IMR-90 (cell line): Measurements from ENCODE around the gene ILF3.

ENCODE experiments used
- CTCF ChIP-seq: conservative IDR thresholded peaks from 2 replicates; pipeline ENCODE4 v1.5.1; 2012; ENCODE audit warnings: mild to moderate bottlenecking, low read depth, low read length, improper control_type of control experiment
- MAFK ChIP-seq: IDR thresholded peaks from 2 replicates; pipeline ENCODE4 v1.6.1; 2012; ENCODE audit warnings: low read depth, low read length, improper control_type of control experiment
- MXI1 ChIP-seq: IDR thresholded peaks from 2 replicates; pipeline ENCODE4 v1.6.1; 2012; ENCODE audit warnings: low read depth, mild to moderate bottlenecking, low read length, moderate library complexity, borderline replicate concordance
- POLR2A ChIP-seq: IDR thresholded peaks from 2 replicates; pipeline ENCODE4 v1.6.1; 2012; ENCODE audit warnings: mild to moderate bottlenecking, low read depth, low read length
- RAD21 ChIP-seq: IDR thresholded peaks from 2 replicates; pipeline ENCODE4 v1.6.1; 2012; ENCODE audit warnings: low read length, improper control_type of control experiment
- RCOR1 ChIP-seq: IDR thresholded peaks from 2 replicates; pipeline ENCODE4 v1.6.1; 2012; ENCODE audit warnings: mild to moderate bottlenecking, low read length, improper control_type of control experiment; ENCODE audit not compliant: insufficient replicate concordance
- TF ChIP-seq, protein P1 (sequence below): fragments of 150-350 bp; IDR thresholded peaks from 2 replicates; pipeline ENCODE4 v1.6.1; 2017; ENCODE audit warnings: mild to moderate bottlenecking, antibody characterized with exemption, low read length, low read depth

GRCh38 chr19:10670182-10670581, 16.0 kb downstream of the ILF3 start:
- no peak for TF ChIP-seq CTCF
- no peak for TF ChIP-seq POLR2A
- TF ChIP-seq MXI1 = no peak
- no peak for TF ChIP-seq MAFK
- no peak for TF ChIP-seq RAD21
- TF ChIP-seq RCOR1 = no peak
- TF ChIP-seq, protein P1, sequence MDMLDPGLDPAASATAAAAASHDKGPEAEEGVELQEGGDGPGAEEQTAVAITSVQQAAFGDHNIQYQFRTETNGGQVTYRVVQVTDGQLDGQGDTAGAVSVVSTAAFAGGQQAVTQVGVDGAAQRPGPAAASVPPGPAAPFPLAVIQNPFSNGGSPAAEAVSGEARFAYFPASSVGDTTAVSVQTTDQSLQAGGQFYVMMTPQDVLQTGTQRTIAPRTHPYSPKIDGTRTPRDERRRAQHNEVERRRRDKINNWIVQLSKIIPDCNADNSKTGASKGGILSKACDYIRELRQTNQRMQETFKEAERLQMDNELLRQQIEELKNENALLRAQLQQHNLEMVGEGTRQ = no peak
